GM19351 (cell line): ENCODE measurements around the gene PEPD.

Experiments used
- ATAC-seq: cut with Tn5 transposase; IDR thresholded peaks from one replicate; pipeline ENCODE4 v1.9.1; 2021; ENCODE audit warnings: mild to moderate bottlenecking, moderate library complexity; ENCODE audit not compliant: unreplicated experiment

Gene PEPD

DNA sequence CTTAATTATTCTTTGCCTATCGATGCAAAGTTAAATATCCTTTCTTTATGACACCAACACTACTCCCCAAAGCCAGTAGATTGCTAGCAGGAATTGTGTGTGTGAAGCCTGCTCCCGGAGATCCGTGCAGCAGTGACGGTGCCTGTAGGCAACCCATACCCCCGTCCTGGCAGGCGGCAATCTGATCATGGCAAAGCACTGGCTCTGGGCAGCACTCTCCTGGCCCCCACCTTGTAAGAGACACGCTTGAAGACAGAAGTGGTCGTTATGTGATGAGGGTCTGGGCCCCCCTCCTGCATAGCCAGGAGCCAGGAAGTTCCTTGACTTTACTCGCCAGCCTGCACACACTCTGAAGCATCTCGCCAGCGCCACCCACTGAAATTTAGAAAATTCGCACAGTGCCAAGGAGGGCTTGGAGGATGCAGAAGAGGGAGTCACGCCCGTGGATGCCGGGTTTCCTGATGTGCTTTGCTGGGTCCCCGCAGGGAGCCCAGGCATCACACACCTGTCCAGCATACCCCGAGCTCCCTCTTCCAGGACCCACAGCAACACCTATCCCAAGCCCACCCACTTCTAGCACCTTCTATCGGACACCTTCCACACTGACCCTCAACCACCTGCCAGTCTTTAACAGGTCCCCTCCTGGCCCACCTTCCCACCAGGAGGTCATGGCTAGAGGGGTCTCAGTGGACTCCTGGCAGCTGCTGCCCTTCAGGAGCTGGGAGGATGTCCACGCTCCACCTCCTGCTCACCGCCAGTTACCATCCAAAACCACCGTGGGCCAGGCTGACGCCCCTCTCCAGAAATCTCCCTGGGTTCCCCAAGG, 93.6 kb downstream of the PEPD start:
- no peak for ATAC-seq

DNA sequence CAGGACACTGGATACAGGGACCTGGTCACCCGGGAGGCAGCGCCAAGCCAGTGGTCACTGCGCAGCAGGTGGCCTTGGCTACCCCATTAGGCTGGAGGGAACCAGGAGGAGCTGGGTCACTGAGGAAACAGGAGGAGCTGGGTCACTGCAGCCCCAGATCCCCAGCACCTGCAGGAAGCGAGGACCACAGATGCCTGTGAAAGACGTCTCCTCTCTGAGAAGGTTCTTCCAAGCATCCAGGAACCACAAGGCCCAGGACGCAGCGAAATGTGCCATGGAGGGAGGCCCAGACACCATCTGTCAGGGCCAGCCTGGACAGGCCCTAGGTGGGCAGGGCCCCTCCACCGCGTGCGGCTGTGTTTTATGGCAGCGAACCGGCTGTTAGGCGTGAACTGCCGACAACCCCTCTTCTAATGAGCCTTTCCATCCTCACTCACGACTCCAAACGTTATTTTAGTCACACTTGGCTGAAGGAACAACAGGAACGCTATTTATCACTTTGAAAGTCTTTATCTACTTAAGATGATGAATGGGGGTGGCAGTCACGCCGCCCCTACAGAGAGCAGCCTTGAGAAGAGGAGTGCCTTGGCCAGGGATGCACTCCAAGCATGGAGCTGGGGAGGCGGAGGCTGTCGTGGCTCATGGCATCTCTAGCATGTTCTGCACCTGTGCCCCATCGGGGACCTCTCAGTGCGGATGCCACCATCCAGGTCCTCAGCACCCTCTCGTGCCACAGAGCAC, 94.8 kb downstream of the PEPD start:
- ATAC-seq, result no peak

DNA sequence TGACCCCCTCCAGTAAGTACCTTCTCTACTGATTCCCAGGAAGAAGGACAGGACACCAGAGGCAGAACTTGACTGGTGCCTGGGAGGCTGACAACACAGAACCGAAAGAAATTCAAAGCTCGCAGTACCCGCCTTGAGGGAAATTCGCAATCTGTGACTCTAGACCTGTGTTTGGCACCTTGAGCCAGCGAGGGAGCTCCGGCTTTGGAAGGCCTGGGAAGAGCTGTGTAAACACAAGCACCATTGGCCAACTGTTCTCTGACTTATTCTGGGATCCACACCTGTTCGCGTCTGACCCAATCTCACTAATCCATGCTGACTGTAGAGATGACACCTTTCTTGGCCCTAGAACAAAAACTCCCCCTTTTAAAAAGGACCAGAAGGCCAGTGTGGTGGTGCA, 97.4 kb downstream of the PEPD start:
- no peak for ATAC-seq

DNA sequence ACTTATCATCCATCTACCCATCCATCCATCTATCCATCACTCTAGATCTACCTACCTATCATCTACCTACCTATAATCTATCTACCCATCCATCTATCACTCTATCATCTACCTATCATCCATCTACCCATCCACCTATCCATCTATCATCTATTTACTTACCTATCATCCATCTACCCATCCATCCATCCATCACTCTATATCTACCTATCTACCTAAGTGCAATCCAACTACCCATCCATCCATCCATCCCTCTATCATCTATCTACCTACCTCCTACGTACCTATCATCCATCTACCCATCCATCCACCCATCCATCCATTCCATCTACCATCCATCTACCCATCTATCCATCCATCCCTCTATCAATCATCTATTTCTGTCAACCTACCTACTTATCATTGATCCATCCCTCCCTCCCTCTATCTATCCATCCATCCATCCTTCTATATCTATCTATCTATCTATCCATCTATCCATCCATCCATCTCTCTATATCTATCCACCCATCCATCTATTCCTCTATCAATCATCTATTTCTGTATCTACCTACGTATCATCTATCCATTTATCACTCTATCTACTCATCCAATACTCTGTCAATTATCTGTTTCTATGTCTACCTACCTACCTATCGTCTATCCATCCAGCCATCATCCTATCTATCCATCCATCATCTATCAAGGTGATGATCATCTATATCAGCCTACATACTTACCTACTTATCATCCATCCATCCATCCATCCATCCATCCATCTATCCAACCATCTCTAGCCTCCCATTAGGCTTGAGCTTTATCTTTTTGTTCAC, 99.0 kb downstream of the PEPD start:
- no peak for ATAC-seq

DNA sequence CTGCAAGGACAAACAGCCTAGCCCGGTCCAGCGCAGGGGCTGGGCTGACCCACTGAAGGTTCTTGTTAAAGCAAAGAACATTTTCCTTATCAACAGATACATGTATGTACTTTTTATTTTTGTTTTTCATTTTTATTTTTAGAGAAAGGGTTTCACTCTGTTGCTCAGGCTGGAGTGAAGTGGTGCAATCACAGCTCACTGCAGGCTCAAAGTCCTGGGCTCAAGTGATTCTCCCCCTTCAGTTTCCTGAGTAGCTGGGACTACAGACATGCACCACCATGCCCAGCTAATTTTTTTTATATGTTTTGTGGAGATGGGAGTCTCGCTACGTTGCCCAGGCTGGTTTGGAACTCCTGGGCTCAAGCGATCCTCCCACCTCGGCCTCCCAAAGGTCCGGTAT, 100.2 kb downstream of the PEPD start:
- ATAC-seq, result no peak

DNA sequence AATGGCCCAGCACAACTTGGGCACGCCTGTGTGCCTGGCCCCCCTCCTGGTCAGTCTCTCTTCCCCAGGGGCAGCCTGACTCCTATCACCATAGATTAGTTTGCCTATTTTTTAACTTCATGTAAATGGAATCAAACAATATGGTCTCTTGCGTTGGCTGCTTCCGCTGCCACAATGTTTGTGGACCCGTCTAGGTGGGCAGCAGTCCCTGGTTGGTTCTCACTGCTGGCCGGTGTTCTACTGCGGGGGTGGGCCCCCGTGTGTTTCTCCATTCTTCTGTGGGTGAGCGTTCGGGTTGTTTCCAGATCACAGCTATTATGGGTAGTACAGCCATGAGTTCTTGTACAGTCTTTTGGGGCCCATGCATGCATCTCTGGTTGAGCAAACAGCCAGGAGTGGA, 100.8 kb downstream of the PEPD start:
- ATAC-seq, result no peak

DNA sequence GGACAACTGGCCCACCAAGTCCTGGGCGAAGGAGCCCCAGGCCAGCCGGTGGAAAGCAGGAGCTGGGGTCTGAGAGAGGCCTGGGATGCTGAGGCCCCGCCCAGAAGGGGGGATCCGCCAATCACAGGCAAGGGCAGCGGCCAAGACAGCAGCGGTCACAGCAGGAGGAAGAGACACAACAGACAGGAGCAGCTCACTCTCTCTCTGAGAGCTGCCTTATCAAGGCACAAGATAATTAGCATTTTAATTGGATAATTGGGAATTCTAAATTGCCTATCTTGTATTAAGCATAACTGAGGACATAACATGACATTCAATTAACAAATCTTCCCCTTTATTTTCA, 101.8 kb downstream of the PEPD start:
- no peak for ATAC-seq

DNA sequence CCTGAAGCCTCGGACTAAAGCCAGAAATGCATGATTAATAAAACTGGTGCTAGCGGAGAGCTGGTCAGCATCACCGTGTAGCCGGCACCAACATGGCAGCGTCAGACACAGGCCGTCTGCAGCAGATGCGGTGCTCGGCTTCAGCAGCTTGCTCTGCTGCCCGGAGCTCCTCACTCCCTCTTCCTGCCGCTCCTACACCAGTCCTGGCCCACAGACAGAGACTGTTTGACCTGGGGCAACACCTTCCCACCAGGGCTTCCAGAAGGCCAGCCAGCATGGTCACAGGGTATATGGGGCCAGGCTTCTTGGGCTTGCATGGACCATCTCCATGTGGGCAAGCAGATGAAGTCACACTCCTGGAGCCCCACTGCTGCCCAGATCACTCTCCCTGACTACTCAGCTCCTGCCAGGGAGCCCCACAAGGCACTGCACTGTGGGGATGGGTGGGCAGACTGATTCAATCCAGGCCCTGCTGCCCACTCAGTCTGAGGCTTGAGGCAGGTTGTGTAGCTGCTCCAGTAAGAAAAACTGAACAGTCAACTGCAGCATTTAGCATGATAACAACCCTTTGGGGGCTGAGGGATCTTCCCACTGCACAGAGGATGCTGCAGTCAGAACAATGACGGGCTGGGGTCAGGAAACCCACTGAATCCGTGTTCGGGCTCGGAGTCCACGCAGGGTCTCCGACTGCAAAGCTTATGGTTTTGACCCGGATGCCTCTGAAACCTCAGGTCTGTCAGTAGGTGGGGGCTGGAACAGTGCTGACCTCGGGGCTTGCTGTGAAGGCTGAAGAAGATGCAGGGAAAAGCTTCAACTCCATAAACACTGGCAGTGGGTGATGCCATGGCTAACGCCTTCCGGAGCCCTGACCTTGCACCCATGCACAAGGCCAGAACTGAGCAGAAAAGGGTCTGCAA, 102.5 kb downstream of the PEPD start:
- no peak for ATAC-seq

DNA sequence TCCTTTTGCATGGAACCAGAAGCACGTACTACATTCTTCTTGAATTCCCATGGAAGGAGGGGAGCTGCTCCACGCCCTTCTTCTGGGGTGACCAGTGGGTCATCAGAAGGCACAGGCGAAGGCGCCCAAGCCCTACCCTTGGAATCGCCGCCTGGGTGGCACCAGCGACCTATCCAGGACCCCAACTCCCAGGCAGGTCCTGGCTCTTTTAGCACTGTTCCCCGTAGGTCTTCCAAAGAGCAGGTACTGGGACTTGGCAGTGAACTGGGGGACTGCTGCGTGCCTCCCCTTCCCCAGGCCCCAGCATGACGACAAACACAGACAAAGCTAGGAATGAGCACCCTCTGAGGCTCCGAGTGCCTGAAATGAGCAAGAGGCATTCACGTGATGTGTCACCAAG, 103.1 kb downstream of the PEPD start:
- no peak for ATAC-seq

DNA sequence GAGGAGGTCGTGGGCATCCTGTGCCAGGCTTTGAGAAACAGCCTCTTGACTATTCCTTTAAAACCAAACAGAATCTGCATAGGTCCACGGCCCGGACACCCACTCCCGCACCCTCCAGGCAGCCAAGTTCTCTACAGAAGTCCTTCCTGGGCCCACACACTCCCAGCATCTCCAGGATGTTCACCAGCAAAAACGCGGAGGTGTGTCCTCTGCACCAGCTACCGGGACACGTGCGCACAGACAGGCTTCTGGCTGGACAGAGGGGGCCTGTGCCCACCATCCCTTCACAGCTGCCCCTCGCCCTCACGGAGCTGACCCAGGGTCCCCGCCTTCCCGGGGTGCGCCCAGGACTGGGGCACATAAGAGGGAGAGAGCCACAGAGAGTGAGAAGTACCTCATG, 103.8 kb downstream of the PEPD start:
- ATAC-seq, result no peak

DNA sequence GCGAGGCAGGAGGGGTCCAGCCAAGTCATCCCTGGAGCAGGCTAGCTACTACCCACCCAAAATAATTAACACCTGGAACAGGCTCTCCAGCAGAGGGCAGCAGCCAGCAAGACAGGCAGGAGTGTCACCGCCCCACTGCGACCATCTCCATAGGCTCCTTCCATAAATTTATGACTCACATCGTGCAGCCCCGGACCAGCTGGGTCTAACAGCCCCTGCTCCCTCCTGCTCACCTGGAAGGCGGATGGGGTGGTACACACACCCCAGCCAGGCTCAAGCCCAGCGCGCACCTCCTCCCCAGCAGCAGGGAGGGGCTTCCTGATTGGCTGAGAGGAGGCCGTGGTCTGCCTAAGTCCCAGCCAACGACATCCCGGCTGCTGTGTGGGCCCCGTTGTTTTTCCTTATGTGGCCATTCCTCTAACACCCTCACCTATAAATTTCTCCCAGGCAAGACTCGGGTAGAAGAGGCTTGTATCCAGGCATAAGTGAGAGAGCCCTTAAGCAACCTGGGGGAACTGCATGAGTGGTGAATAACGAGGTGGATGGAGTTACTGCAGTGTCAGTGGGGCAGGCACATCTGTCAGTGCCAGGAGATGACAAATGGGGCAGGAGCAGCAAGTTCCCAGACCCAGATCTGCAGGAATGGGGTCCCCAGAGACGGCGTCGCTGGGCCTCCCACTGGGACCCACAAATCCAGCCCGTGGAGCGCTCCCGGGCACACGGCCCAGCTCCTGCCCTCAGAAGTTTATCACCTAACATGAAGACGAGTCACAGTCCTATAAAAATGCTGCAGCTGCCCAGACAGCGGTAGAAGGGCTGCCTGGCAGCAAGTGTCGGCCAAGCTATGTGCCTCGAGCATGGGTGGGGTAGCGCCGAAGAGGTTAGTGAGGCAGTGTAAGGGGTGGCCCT, 105.0 kb downstream of the PEPD start:
- peak; percentile 57 for ATAC-seq

DNA sequence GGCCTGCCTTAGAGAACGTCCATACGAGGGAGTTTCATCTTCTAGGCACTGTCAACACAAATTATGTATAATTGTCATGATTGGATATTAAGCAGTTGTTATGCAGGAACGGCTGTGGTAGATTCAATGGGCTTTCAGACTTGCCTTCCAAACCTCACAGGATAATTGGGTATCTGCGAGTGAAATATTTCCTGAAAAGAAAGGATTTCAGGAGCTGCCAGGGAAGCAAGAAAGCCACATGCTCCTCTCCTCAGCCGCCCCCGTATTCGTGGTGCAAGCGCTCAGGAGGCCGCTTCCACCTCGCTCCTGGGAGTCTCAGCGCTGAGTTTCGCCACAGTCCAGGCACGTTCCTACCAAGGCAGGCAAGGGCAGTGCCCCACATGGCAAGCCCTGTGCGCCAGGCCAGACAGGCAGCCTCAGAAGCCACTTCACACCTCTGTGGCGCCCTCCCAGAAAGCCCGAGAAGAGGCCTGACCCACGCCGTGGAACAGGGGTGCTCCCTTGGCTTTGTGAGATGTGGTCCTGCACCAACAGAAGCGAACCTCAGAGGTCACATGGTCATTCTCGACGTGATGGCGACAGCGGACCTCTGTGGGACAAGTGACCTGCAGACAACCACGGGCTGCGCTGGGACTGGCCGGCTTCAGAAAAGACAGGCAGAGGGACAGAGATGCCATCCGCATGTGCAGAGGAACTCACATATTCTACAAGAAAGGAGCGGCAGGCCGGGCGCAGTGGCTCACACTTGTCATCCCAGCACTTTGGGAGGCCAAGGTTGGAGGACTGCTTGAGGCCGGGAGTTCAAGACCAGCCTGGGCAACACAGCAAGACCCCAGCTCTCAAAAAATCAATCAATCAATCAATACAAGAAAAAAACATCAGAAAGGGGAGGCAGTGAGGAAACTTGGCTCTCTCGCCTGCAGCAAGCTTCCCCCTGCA, 106.7 kb downstream of the PEPD start:
- no peak for ATAC-seq

DNA sequence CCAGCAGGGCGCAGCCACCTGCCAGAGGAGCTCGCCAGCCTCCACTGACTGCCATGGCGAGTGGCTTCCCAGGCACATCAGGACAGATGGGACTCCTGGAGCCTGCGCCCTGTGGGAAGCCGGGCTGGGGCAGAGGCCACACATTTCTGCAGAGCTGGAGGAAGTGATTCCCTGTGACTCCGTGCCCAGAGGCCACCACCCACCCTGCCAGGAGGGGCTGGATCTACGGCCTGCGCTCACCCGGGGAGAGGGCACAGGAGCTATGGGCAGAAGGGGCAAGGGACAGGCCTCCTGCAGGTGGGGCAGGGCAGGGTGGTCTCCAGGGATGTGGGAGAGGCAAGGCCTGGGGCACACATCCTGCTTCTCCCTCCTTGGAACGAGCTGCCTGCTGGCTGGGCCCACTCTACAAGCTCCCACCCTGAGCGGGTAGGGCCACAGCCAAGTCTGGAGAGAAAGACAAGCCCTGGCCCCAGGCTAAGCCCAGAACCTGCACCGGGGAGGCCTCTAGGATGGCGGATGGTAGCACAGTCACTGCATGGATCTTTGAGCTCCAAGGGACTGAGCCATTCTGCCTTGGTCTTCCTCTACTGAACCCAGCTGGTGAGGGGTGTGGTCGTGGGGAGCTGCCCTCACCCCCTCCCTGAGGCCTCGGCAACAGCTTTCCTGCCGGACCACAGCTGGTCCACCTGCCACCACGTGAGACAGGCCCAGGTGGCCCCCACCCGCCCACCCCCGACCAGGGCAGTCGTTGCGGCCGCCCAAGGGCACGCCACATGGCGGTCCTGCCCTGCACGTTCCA, 107.5 kb downstream of the PEPD start:
- ATAC-seq, result no peak

DNA sequence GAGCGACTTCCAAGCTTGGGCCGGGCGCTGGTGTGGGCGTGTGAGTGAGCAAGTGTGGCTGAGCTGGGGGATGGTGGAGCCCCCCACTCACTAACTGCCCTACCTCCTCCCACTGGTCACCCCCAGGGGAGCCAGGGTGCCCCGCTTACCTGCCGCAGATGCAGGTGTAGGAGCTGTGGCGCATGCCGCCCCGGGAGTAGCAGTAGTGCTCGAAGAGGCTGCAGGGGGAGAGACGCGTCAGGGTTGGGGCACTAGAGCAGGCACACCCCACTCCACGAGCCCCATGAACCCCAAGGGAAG, 108.2 kb downstream of the PEPD start:
- ATAC-seq, result no peak

DNA sequence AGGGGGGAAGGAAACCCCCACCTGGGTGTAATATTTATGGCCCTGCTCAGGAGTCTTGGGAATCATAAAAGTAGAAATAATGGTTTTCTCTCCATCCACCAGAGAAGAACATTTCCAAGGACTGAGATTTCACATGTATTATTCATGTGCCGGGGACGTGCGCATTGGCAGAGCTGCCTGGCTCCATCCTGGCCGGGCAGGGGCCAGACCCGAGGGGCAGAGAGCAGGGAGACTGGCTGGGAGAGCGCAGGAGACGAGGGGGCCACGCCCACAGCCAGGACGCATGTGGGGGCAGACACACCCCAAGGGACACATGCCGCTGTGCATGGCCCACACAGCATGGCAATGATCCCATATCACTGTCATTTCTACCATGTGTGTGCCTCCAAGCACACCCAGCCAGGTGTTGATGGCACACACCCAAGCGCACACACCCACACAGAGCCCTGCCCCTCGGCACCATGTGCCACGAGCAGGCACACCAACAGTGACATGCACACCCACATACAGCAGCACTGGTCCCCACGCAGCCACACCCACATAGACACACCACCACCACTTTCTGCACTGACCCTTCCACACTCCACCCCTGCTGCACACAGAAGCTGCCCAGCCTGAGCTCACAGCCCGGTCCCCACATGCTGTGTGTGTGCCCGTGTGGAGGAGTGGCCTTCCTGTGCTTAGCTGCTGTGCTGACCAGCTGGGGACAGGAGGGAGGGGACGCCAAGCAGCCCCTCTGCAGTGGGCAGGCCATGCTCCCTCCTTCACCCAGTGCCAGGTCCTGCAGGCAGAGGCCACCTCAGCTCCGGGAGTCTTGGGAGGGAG, 108.8 kb downstream of the PEPD start:
- ATAC-seq, result no peak

DNA sequence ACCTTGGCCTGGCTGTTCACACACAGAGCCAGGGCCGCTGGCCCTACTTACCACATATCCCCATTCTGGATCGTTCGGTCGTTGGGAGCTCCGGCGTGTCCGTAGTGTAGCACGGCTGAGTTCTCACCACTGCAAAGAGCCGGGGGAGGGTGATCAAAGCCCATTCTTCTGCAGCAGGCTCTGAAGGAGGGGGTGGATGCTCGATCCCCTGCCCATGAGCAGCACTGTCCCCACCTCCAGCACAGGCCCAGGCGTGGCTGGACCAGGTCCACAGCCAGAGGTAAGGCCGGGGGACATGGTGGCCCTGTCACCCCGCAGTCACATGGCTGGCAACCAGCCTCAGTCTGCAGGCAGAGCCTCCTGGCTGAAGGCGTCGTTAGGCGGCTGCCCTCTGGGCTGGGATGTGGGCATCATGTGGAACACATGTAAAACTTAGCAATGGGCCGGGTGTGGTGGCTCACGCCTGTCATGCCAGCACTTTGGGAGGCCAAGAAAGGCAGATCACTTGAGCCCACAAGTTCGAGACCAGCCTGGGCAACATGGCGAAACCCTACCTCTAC, 109.9 kb downstream of the PEPD start:
- ATAC-seq, result no peak

DNA sequence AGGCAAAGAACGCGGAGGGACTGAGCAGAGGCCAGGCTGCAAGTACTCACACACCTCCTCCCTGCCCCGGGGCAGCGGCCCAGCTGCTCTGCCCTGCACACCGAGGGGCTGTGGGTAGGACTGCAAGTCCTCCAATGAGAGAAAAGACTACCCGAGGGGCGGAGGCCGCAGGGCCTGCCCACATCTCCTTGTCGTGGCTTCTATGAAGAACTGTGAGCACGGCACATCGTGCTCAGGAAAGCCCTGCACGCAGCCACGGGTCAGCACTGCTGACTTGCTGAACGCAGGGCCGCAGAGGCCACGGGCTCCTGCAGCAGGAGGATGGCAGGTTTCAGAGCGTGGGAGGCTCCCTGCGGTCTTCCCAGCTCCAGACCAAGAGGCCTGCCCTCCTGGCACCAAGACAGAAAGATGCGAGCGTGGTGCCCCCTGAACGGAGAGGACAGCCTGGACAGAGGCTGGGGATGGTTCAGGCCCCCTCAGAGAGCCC, 110.6 kb downstream of the PEPD start:
- no peak for ATAC-seq
